Occipital lobe (tissue), 1 donor: ENCODE measurements around the gene SMIM45.

ENCODE experiments used
- DNase-seq: peaks from one replicate; lab custom pipeline; 2025; lab: John Stamatoyannopoulos, UW

The SMIM45 gene

GRCh38 chr22:41968601-41969000 is 16.7 kb downstream of the SMIM45 start:
- no peak for DNase-seq

GRCh38 chr22:41969110-41969646 is 17.2 kb downstream of the SMIM45 start, which contains the start of gene SEPTIN3:
SEPTIN3 (plus strand) TSS chr22:41969443; CDS start chr22:41971493, 2,050 bp downstream.
- peak; percentile 29 for DNase-seq

DNA sequence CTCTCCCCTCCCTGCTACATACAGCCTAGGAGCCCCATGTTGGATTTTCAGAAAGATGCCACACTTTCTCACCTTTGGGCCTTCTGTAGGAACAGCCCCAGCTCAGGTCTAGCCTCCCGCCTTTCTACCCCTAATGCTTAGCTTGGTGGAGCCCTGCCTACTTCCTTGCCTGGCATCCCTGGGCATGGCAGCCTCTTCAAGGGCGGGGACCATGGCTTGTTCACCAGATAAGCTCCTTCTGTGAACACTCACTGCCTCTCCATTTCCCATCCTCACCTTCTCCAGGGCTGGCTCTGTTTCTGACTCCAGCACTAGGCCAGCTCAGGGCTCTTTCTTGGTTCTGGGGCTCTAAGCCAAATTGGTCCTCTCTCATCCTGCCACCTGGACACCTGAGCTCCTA is 18.7 kb downstream of the SMIM45 start:
- no peak for DNase-seq

- DNase-seq = no peak
Measured at GRCh38 chr22:41971431-41971830, 19.5 kb downstream of the SMIM45 start.

DNA sequence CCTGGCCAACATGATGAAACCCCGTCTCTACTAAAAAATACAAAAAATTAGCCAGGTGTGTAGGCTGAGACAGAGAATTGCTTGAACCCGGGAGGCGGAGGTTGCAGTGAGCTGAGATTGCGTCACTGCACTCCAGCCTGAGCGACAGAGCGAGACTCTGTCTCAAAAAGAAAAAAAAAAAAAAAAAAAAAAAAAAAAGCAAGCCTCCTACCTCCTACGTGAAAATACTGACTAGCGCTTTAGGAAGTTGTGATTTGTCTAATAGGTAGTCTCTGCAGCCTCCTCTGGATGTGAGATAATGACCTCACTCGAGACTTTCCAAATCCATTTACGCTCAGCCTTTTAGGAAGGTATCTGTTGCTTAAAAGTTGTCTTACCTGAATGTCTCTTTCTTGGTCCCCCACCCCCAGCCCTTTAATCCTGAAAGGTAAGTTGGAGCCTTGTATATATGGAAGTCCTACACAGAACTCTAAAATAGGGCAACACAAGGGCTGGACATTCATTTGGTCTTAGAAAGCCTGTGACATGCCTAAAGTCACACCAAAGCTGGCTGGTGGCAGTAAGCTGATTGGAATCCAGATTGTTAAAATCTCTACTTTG is 22.8 kb downstream of the SMIM45 start:
- DNase-seq = no peak

GRCh38 chr22:41975299-41976069 is 23.5 kb downstream of the SMIM45 start:
- no peak for DNase-seq

DNA sequence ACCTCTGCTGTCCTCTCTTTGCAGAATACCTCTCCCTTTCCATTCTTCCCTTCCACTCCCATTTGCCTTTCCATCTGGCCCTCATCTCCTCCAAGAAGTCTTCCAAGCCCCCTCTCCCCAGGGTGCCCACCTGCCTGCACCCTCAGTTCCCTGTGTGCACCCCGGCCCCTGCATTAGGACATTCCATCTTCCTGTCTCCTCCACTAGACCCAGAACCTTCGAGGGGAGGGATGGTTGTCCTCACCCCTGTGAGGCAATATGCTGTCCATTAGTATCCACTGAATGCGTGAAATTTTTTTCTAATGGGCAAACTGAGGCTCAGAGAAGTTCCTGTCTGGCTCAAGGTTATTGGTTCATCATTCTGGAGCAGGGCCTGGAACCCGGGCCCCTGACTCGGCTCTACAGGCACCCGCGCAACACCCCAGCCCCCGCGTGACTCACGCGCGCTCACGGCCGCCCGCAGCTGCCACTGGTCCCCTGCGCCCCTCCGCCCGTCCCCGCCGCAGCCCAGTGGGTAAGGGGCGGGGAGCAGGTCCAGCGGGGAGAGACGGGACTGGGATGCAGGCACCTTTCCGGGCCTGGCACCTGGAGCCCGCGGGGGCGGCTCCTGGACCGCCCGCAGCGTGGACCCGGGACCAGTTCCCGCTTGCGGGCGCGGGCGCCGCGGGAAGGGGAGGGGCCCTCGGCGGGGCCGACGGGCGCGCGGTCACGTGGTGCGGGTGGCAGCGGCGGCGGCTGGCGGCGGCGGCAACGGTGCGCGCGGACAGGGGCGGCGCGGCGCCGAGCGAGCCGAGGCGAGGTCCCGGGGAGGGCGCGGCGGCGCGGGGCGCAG is 24.3 kb downstream of the SMIM45 start:
- DNase-seq = peak; percentile 71

DNA sequence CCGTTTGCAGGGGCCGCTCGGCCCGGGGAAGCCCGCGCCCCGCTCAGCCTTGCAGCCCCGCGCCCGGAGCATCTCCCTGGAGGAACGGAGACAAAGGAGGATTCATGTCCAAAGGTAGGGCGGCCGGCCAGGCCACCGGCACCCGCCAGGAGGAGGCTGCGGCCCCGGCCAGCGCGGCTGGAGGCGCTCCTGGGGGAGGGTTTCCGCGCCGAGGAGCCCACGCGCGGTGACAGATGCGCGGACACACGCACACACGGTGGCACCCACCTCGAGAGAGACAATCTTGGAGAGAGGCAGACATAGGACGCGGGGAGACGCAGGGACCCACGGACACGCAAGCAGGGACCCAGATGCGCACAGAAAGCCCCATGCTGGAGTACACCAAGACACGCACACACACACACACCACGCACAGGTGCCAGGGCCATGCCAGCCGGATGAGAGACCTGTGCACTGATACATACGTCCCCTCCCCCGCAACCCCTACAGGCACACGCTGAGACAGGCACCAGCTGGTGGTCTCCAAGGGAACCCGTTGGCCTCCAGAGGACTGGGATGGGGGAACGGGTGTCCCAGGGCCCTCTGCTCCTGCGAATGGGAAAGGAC is 25.1 kb downstream of the SMIM45 start:
- DNase-seq = no peak

GRCh38 chr22:41978732-41979131 is 26.8 kb downstream of the SMIM45 start:
- no peak for DNase-seq

GRCh38 chr22:41979423-41980250 is 27.7 kb downstream of the SMIM45 start:
- DNase-seq = no peak

GRCh38 chr22:41982865-41983264 is 30.9 kb downstream of the SMIM45 start:
- DNase-seq = no peak

DNA sequence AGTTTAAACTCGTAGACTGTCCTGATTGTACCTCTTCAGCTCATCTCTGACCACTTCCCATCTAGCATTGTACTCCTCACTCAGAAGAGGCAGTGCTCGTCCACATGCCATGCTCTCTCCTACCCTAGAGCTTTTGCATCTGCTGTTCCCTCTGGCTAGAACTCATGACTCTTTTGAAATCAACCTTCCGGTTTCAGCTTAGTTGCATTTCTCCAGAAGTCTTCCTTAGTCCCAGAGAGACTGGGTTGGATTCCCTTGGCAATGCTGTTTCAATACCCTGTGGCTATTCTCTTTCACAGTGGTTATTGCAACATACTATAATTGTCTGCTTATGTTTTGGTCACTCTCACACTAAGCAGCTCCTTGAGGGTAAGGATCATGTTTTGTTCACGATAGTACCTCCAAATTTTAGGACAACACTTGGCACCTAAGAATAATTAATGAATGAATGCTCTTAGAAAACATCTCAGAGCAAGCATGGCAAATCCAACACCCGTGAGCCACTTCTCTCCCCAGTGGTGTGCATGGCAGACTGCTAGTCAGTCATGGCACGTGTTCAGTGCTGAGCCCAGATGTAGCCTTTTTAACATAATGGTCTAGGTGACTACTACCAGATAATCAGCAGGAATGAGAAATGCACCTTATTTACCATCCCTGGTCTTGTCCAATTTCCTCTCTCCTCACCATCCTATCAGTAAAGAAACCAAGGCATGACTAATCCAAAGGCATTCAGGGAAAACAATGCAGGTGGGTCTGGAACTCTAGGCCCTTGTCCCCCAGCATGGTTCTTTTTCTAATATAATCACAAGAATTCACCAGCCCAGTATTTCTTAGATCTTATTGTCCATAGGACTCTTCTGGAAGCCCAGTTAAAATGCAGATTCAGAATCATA is 31.8 kb downstream of the SMIM45 start:
- DNase-seq = no peak

DNA sequence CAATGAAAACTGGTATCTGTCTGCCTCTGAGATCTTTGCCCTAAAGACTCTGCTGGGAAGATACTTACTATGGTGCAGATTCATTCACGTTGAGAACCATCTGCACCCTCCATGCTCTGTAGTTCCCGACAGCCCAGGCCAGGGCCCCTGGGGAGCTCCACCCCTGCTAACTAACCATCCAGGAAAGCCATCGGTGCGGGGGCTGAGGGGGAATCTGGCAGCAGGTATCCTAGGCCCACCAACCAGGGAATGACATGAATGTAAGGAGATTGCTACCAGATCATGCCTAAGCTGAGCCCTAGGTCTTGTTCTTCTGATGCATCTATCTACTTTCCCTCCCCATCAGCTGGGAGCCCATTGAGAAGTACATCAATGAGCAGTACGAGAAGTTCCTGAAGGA is 35.3 kb downstream of the SMIM45 start:
- DNase-seq = no peak

DNA sequence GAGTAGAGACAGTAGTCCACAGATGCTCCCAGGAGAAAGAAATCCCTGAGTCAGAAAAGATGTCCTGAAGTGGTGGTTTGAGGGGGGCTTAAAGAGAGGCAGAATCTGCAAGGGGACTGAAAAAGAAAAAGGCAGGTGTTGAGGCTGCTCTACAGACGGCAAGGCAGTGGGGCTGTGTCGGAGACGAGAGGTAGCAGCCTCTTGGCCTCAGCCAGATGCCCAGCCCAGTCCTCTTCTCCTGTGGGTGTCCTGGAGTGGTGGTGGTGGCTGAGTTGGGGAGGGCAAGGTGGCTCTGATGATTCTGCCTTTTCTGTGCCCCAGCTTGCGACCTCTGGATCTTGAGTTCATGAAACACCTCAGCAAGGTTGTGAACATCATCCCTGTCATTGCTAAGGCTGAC is 37.3 kb downstream of the SMIM45 start:
- DNase-seq = no peak

DNA sequence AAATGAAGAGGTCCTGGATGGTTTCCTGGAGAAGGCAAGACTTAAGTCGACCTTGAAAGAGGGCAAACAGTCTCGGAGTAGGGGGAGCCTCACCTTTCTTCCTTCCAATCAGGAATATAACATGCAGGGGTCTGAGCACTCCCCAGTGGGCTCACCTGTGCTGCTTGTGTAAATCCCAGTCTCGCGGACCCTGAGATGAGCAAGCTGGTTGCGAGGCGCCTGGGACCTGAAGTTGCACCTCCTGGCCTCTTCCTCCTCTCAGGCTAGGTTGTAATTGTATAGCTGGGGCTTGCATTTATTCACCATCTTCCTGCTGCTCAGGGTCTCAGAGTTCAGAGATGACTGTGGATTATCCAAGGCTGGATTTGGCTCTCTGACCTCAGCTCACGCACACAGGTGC is 39.2 kb downstream of the SMIM45 start:
- DNase-seq = no peak

DNA sequence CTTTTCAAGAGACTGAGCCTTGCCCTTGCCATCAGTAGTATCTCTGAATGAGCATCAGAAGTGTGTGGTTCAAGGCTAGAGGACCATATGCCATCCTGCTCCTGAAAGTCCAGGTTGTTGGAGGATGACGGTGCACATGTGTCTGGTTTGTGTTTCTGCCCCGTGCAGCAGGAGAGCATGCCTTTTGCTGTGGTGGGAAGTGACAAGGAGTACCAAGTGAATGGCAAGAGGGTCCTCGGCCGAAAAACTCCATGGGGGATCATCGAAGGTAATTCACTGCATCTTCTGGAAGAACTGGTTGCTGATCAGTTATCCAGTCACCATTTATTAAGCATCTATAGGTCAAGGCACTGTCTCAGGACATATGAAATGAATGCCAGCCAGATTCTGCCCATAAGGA is 40.5 kb downstream of the SMIM45 start:
- no peak for DNase-seq

DNA sequence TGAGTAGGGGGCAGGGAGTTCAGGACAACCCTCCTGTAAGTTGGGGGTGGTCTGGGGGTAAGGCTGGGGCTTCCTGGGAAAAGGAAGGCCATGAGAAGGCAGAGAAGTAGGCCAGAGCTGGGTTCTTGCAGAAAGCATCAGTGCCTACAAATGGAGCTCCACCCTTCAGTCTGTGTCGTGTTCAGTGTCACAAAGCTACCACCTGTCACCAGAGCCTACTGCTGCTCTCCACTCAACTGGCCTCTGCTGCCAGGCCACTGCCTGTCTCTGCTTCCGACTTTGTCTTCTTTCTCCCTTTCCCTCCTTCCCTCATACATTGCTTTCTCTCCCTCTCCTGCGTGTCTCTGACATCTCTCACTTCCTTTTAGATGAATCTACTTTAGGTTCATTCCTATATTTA is 43.3 kb downstream of the SMIM45 start:
- DNase-seq = no peak

DNA sequence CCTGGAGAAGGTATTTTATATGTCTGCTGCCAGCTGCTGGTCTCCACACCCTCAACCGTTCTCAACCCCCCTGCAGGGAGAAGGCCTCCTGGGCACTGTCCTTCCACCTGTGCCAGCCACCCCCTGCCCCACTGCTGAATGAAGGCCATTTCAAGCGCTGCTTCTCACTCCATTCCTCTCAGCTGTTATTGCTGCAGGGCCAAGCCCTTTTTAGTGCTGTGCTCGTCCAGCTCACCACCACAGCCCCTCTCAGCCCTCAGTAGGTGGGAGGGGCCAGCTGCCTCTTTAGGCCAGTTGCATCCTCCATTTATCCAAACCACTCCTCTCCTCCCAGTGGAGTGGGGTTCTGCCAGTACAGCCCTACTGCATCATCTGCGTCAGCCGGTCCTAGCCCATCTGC is 44.9 kb downstream of the SMIM45 start:
- no peak for DNase-seq

GRCh38 chr22:41998361-41999261 is 46.7 kb downstream of the SMIM45 start, which contains the start of gene WBP2NL:
WBP2NL (plus strand) TSS chr22:41998788; CDS start chr22:41998819, 31 bp downstream.
- peak; percentile 84 for DNase-seq
